Ishikawa (cell line): ENCODE data around the gene ZNF106.

Experiments used
- EGR1 ChIP-seq: IDR thresholded peaks from 2 replicates; pipeline ENCODE4 v1.6.1; 2012
- EP300 ChIP-seq: IDR thresholded peaks from 2 replicates; pipeline ENCODE4 v1.6.1; 2012; ENCODE audit warnings: borderline replicate concordance
- RAD21 ChIP-seq: IDR thresholded peaks from 2 replicates; pipeline ENCODE4 v1.6.1; 2012; ENCODE audit warnings: low read depth

DNA sequence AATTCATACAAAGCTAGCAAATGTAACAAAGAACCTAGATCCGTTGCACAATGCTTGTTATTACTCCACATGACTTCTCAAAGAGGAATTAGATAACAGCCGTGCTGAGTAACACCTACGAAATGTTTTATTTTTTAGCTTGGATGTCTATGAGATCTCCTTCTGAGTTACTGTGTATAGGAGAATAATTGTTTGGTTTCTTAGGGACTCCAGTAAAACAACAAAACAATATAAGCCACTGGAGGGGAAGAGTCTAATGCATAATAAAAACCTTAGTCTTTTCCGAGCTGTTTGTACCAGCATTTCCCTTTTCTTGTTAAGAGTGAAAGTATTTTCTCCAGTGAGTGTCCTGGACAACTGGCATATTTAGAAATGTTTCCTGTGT, 20.1 kb upstream of the ZNF106 start:
- TF ChIP-seq EGR1 (no peak), EP300 (no peak), RAD21 (no peak)
